ENCODE results near the gene CX3CL1.

GRCh38 chr16:57411362-57411976 is 39.2 kb downstream of the CX3CL1 start:
- TF ChIP-seq, protein P1, sequence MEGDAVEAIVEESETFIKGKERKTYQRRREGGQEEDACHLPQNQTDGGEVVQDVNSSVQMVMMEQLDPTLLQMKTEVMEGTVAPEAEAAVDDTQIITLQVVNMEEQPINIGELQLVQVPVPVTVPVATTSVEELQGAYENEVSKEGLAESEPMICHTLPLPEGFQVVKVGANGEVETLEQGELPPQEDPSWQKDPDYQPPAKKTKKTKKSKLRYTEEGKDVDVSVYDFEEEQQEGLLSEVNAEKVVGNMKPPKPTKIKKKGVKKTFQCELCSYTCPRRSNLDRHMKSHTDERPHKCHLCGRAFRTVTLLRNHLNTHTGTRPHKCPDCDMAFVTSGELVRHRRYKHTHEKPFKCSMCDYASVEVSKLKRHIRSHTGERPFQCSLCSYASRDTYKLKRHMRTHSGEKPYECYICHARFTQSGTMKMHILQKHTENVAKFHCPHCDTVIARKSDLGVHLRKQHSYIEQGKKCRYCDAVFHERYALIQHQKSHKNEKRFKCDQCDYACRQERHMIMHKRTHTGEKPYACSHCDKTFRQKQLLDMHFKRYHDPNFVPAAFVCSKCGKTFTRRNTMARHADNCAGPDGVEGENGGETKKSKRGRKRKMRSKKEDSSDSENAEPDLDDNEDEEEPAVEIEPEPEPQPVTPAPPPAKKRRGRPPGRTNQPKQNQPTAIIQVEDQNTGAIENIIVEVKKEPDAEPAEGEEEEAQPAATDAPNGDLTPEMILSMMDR (conservative IDR thresholded peaks at IDR 0.05; ENCODE audit: low read length), result no peak
- TF ChIP-seq EZH2phosphoT487 (IDR thresholded peaks at IDR 0.05; ENCODE audit: borderline replicate concordance, low read depth, low read length), result no peak

Measured in OCI-LY7 (cell line).